WERI-Rb-1 (cell line): ENCODE data around the gene PDF.
"Not testable (repeated sequence)": the region's sequence is repeated elsewhere in the genome, so short reads cannot be mapped to it uniquely, and the experiment has no call there.

Experiments
- DNase-seq: peaks from one replicate; pipeline ENCODE4 v3.0.0-alpha.2; 2020
- H3K27ac ChIP-seq: fragments of 250-450 bp; sonication (Bioruptor Pico); 2 replicates; pipeline ENCODE4 v1.5.1; 2020; ENCODE audit warnings: mild to moderate bottlenecking, moderate library complexity
- H3K27me3 ChIP-seq: fragments of 250-450 bp; sonication (Bioruptor Pico); 2 replicates; pipeline ENCODE4 v1.5.1; 2021; ENCODE audit warnings: mild to moderate bottlenecking, low read depth, moderate library complexity; ENCODE audit not compliant: insufficient read depth, severe bottlenecking
- H3K36me3 ChIP-seq: fragments of 250-450 bp; sonication (Bioruptor Pico); 2 replicates; pipeline ENCODE4 v1.5.1; 2020; ENCODE audit warnings: mild to moderate bottlenecking, moderate library complexity
- H3K4me3 ChIP-seq: 2 replicates; pipeline ENCODE4 v1.5.1; 2011; ENCODE audit warnings: low read depth, mild to moderate bottlenecking, control low read depth, low read length
- H3K9me3 ChIP-seq: fragments of 250-450 bp; sonication (Bioruptor Pico); 2 replicates; pipeline ENCODE4 v1.5.1; 2021; ENCODE audit warnings: mild to moderate bottlenecking, moderate library complexity; ENCODE audit not compliant: severe bottlenecking
- TF ChIP-seq, protein P1 (sequence below): IDR thresholded peaks from 2 replicates; pipeline ENCODE4 v1.5.1; 2011; ENCODE audit warnings: low read depth, mild to moderate bottlenecking, control low read depth, inconsistent platforms, low read length

The PDF gene

DNA sequence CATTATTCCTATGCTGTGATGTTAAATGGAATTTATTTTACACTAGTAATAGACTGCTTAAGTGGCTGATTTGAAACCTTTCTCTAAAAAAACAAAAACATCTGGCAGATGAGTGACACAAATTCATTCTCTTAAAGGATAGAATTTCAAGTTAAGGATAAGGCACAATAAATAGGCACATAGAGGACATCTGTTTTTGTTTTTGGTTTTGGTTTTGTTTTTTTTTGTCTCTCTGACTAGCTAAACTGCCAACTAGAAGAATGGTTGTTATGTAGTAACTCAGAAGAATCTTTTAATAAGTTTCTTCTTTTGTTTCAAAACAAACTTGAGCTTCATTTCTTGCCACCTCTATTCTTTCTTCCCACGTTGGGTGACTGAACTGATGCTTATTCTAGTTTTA lies 24.4 kb downstream of the PDF start:
- H3K9me3 ChIP-seq = no peaks in the 10 kb centered on the region
- peaks cover 4% of the 10 kb centered on the region for H3K36me3 ChIP-seq
- DNase-seq = no peak
- no peaks in the 10 kb centered on the region for H3K27me3 ChIP-seq
- no peak overlapping the region for H3K4me3 ChIP-seq
- no peak overlapping the region for H3K27ac ChIP-seq
- TF ChIP-seq, protein P1, sequence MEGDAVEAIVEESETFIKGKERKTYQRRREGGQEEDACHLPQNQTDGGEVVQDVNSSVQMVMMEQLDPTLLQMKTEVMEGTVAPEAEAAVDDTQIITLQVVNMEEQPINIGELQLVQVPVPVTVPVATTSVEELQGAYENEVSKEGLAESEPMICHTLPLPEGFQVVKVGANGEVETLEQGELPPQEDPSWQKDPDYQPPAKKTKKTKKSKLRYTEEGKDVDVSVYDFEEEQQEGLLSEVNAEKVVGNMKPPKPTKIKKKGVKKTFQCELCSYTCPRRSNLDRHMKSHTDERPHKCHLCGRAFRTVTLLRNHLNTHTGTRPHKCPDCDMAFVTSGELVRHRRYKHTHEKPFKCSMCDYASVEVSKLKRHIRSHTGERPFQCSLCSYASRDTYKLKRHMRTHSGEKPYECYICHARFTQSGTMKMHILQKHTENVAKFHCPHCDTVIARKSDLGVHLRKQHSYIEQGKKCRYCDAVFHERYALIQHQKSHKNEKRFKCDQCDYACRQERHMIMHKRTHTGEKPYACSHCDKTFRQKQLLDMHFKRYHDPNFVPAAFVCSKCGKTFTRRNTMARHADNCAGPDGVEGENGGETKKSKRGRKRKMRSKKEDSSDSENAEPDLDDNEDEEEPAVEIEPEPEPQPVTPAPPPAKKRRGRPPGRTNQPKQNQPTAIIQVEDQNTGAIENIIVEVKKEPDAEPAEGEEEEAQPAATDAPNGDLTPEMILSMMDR = no peak

GRCh38 chr16:69302301-69302700 lies 28.1 kb downstream of the PDF start:
- H3K36me3 ChIP-seq = peaks cover 18% of the 10 kb centered on the region
- no peak for DNase-seq
- H3K27me3 ChIP-seq = no peaks in the 10 kb centered on the region
- no peak overlapping the region for H3K27ac ChIP-seq
- H3K9me3 ChIP-seq = no peaks in the 10 kb centered on the region
- TF ChIP-seq, protein P1 = no peak
- H3K4me3 ChIP-seq = no peak overlapping the region

- TF ChIP-seq, protein P1 = no peak
- Histone ChIP-seq H3K4me3 (no peak overlapping the region), H3K27ac (no peak overlapping the region), H3K27me3 (no peaks in the 10 kb centered on the region), H3K36me3 (peaks cover 18% of the 10 kb centered on the region), H3K9me3 (no peaks in the 10 kb centered on the region)
- no peak for DNase-seq
These were observed 28.5 kb downstream of the PDF start for GRCh38 chr16:69301861-69302260.

DNA sequence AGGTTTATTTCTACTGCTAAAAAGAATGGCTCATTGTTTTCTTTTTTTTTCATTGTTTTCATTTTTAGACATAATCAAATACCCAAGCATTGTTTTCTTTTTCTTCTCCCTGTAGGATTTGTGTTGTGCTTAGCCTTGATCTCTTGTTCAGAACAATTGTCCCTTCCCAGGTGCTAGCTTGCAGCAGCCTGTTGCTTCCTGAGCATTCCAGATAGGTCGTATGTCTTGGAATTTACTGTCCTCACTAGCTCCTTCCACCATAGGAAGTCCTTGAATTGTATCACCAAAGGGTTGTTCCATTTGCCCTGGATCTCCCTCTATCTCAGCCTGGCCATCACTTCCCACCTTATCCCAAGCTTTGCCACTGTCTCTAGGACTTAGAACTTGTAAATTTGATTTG lies 29.2 kb downstream of the PDF start:
- no peak for DNase-seq
- no peaks in the 10 kb centered on the region for H3K9me3 ChIP-seq
- no peak overlapping the region for H3K4me3 ChIP-seq
- no peaks in the 10 kb centered on the region for H3K27me3 ChIP-seq
- TF ChIP-seq, protein P1 = no peak
- peaks cover 18% of the 10 kb centered on the region for H3K36me3 ChIP-seq
- H3K27ac ChIP-seq = no peak overlapping the region

DNA sequence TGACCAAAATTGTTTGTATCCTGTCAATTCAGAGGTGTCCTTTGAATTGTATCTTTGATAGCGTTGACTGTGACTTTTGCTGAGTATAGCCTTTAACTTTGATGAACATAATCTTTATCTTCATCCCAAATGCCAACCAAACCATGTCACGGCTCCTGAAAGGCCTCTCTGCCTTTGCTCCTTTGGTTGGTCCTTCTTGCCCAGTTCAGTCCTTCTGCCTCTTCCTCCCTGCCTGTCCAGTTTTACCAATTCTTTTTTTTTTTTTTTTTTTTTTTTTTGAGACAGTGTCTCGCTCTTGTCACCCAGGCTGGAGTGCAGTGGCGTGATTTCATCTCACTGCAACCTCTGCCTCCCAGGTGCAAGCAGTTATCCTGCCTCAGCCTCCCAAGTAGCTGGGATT lies 32.1 kb downstream of the PDF start:
- no peak for DNase-seq
- Histone ChIP-seq H3K36me3 (peaks cover 18% of the 10 kb centered on the region), H3K4me3 (no peak overlapping the region), H3K9me3 (no peaks in the 10 kb centered on the region), H3K27ac (no peak overlapping the region), H3K27me3 (no peaks in the 10 kb centered on the region)
- TF ChIP-seq, protein P1 = no peak

DNA sequence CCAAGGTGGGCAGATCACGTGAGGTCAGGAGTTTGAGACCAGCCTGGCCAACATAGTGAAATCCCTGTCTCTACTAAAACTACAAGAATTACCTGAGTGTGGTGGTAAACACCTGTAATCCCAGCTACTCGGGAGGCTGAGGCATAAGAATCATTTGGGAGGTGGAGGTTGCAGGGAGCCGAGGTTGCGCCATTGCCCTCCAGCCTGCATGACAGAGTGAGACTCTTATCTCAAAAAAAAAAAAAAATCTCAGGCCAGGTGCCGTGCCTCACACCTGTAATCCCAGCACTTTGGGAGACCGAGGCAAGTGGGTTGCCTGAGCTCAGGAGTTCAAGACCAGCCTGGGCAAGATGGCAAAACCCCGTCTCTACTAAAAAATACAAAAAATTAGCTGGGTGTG lies 33.6 kb downstream of the PDF start:
- H3K4me3 ChIP-seq, DNase-seq, H3K27ac ChIP-seq, H3K27me3 ChIP-seq, H3K9me3 ChIP-seq: not testable (repeated sequence)
- peaks cover 18% of the 10 kb centered on the region for H3K36me3 ChIP-seq
